Kasumi-1 (cell line): ENCODE results near the gene GOLGA6L2.
"Not testable (repeated sequence)": the region's sequence is repeated elsewhere in the genome, so short reads cannot be mapped to it uniquely, and the experiment has no call there.

Experiments
- DNase-seq, 2 experiments: peaks; one replicate each; lab custom pipeline; 2025; lab: John Stamatoyannopoulos, UW

Gene GOLGA6L2

DNA sequence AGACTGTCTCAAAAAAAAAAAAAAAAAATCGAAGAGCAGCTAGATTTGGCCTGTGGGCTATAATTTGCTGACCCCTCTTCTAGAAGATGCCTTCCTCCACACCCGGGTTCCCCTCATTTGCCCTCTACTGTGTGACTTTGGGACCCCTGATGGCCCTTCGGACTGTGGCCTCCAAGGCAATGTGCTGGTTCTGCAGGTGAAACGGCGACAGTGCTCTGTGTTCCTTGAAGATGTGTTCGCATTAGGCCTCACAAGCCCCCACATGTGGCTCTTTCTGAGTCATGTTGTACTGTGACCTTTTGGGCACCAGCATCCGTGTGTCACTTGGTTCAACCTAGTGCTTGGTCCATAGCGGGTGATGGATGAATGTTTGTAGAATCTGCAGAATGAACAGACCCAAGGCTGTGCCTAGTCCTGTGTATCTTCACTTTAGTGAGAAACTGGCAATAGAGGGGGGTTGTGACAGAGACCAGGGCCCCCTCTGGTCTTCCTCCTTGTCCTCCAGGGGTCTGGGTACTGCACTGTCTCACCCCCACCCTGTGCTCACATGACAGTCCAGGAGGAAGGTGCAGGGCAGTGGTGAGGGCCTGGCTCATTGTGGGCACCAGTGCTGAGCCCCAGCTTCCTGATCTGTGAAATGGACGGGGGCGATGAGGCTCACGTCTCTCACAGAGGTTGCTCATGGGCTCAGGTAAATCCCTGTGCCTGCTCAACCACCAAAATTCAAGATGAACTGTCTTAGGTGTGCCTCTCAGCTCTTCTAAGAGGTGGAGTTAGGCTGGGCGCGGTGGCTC, 22.7 kb downstream of the GOLGA6L2 start:
- no peak for DNase-seq

DNA sequence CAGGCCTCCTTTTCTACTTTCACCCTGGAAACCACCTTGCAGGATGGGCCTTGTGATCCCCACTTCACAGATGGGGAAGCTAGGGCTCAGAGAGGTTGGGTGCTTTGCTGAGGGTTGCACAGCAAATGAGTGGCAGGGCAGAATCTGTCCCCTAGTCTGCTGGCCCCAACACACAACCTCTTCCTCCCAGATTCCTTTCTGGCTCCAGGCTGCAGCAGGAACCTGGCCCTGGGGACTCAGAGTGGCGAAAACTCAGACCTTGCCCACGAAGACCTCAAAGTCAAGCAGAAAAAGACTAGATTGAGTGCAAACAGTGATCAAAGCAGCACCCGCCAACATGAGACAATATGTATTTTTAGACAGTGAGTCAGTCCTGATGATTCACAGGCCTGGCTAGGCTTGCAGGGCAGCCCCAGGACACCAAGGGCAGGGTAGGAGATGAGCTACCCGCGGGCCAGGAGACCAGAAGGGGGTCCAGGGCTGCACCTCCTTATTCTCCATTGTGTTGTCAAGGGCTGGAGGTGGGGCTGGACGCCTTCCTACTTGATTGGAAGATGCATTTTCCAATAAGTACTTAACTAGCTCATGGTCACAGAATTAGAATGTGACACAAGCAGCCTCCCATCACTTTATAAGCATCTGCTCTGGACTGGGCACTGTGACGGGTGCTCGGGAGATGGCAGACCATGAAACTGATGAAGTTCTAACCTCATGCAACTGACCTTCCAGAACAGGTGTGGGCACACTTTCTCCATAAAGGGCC, 23.9 kb downstream of the GOLGA6L2 start:
- DNase-seq, result no peak

DNA sequence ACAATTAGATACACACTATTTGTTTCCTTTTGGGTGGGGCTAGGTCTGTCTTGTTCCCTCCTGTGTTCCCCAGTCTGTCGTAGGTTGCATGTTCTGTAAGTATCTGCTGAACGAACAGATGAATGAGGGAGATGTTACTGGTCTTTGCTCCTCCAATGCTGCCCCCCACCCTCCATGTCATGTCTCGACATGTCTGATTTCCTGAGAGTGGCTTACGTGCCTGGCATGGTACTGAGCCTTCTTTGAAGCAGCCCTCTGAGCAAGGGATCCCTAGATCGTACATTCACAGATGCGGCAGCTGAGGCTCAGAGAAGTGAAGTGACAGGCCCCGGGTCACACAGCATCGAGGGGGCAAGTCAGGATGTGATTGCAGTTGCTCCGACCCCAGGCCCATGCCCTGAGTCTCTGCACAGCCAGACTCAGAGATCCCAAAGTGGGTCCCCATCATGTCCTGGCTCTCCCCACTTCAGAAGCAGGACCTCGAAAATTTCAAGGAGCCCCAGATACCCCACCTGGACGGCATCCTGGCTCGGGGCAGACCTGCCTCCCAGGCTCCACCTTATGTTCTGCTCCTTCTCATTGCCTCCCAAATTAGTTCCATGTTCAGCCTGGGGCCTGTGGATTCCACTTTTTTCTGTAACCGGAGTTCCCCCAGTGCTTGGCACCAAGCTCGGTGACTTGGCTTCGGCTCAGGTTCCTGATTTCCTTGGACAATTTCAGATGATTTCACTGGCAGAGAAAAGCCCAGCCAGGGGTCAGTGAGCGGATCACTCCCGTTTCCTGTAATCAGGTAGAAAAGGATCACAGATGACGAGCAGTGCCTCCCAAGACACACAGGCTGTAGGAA, 24.7 kb downstream of the GOLGA6L2 start:
- DNase-seq, result no peak

DNA sequence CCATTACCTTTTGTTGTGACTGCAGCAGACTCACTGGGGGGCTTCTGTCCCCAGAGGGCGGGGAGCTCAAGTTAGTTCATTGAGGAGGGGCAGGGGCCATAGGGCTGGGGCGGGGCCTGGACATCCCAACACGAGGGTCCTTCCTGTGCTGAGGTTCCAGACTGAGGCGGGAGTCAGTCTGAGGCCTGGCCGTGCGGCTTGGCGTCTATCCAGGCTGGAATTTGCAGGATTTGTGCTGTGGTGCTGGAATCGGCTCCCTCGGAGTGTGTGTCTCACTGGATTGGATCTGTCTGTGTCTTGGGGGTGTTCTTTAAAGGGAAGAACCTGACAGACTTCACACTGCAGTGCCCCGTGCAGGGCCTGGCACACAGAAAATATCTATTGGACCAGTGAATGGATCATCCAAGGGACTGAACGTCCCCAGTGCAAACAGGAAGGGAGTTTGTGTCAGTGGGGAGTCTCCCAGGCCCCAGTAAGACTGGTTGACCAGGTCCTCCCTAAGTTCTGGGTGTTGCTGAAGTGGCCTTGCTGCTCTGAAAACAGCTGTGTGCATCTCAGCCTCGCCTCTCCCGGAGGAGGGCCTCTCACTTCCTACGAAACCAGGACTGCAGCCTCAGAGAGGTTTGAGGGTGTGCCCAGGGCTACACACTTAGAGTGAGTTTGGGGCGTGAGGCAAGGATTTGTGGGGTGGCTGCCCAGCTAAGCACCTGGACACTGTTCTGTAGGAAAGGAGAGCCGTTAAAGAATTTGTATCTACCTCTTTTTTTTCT, 26.1 kb downstream of the GOLGA6L2 start:
- DNase-seq, result no peak

DNA sequence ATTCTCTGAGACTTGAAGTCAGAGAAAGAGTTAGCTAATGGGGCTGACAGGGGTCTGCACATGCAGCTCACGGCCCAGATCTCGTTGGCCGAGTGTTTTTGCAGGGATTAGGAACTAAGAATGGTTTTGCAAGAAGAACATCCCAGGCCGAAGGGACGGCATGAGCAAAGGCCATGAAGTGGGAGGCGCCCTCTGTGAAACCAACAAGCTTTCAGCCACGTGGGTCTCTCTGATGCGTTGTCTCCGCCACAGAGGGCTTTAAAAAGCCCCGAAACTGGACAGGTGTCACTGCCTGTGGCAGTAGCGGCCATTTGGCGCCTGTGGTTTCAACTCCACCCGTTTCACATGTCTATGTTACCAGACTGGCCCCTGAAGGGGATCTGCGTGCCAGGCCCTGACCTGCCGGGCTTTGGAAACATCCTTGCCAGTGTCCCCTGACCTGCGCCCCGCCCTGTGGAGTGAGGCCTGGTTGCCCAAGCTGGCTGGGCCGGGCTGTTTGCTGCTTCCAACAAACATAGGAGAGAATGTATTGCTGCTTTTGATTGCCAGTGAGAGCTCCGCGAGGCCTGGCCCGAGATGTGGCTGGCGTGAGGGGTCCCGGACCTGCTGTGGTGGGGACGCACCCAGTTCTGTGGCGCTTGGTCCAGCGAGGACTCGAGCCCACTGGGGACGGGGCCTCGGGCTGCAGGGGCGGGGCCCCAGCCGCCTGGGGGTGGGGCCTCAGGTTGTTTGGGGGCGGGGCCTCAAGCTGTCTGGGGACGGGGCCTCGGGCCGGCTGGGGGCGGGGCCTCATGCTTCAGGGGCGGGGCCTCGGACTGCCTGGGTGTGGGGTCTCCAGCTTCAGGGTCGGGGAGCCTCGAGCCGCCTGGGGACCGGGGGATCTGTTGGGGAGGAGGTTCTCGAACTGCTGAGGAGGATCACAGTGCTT, 30.4 kb downstream of the GOLGA6L2 start:
- no peak for DNase-seq

DNA sequence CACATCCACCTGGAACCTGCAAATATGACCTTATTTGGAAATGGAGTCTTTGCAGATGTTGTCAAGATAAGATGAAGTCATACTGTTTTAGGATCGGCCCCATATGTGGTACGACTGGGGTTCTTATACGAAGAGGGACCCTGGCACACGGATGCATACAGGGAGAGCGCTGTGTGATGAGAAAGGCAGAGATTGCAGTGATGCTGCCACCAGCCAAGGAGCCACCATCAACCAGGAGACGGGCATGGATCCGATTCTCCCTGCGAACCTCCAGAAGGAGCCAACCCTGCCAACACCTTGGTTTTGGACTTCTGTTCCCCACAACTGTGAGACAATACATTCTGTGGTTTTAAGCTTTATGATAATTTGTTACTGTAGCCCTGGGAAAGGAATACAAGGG, 31.2 kb downstream of the GOLGA6L2 start:
- not testable (repeated sequence) for DNase-seq

DNA sequence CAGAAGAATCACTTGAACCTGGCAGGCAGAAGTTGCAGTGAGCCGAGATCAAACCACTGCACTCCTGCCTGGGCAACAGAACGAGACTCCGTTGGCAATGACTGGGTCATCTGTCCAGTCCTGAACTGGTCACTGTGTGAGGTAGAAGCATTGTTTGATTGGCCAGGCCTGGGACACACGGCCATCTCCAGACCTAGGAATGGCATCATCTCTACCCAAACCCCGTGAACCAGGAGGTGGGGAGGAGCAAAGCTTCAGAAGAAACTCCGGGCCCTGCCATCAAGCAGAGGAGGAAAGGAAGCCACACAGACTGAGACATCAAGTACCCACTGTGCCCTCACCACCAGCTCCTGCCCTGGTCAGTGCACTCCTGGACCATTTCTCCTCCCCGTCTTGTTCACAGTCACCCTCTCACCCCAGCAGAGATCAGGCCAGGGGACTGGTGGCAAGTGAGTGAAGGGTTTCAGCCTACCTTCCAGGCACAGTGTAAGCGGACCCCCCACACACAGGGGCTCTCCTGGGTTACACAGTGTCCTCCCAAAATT, 31.6 kb downstream of the GOLGA6L2 start:
- no peak for DNase-seq

DNA sequence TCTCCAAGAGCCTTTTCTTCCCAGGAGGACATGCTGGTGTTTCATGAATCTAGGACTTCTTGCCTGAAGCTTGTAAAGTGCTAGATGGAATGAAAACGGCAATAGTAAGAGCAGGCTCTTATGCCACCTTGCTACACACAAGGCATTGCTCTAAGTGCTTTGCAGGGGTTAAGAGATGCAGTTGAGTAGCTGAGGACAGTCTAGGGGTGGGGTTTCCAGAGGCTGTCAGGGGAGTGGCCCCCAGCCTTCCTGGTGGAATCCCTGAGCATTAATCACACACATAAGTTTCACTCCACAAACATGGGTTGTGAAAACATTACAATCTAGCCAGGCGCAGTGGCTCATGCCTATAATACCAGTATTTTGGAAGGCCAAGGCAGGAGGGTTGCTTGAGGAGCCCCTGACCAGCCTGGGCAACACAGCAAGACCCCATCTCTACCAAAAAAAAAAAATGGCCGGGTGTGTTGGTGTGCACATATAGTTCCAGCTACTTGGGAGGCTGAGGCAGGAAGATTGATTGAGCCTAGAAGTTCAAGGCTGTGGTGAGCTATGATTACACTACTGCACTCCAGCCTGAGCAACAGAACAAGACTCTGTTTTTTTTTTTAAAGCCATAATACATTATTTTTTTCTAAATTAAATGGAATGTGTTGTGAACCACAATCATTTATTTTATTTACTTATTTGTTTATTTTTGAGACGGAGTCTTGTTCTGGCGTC, 34.0 kb downstream of the GOLGA6L2 start:
- not testable (repeated sequence) for DNase-seq

DNA sequence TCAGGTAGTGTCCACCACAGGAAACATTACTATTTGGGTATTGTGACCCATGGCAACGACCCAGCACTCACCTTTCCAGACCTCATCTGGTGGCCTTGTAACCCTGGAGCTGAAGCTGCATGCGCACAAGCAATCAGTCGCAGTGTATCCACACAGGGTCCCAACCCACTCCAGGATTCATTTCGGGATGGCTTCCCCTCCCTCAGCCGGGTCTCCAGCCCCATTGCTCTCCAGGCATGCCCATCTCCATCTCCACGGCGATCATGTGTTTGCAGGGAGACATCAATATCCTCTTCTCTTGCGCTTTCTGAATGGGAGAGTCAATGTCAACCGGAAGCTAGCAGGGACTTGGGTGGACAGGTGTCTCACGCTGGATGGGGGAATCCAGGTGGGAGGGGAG, 35.2 kb downstream of the GOLGA6L2 start:
- no peak for DNase-seq

DNA sequence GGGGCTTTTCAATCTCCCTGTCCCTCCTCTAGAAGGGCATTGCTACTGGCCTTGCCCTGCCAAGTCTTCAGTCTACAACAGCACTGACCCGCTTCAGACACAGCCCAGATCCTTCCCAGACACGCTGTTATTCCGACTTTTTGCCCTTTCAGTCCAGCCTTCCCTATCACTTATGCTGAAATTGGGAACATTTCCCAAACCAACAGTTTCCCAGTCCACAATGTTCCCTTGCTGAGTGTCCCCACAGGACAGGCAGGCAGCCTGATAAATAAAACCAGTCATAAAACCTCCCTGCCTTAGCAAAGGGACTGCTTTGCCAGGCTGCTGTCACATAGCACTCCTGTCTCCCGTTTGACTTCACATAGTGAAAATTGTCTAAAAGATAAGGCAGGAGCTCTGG, 43.5 kb downstream of the GOLGA6L2 start:
- no peak for DNase-seq

DNA sequence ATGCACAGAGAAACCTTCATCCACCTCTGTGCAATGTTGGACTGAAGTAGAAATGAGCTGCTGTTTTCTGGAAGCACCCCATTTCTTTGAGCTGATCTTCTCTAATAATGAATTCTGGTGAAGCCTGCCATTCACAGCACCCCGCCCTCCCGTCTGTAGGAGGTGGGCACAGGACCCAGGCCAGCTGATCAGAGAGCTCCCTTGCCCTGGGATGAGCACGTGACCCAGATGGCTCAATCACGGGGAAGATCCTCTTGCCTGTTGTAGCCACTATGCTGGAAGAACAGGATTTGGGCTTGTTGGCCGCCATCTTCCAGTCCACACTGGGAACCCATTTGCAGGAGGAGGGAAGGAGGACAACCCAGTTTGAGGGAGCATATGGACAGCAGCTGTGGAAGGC, 44.5 kb downstream of the GOLGA6L2 start:
- no peak for DNase-seq

DNA sequence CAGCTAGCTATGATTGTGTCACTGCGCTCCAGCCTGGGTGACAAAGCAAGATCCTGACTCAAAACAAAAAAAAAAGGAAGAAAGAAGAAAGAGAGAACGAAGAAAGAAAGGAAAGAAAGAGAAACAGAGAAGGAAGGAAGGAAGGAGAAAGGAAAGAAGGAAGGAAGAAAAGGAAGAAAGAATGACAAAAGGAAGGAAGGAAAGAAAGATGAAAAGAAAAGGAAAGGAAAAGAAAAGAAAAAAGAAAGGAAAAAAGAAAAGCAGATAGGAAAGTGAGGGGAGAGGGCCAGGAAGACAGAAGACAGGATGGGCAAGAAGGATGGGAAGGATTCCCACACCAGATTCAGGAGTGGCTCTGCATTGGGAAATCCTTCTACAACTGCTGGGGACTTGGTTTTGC, 44.9 kb downstream of the GOLGA6L2 start:
- DNase-seq, result no peak

DNA sequence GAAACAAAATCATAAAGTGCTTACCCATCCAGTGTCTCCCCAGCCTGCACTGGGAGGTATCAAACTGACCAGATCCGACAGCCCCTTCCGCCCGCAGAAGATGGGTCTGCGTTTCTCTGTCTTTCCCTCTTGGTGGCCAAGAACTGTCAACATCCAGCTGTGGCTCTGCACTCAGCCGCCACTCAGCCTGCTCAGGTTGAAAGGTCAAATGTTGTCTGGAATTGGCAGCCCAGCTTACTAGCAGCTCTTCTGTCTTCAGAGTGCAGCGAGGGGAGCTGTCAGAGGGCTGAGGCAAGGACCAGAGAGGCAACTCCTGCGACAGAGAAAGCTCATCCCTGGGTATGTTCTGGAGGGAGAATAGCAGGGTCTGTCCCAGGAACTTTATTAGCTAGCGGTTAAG, 45.4 kb downstream of the GOLGA6L2 start:
- no peak for DNase-seq

DNA sequence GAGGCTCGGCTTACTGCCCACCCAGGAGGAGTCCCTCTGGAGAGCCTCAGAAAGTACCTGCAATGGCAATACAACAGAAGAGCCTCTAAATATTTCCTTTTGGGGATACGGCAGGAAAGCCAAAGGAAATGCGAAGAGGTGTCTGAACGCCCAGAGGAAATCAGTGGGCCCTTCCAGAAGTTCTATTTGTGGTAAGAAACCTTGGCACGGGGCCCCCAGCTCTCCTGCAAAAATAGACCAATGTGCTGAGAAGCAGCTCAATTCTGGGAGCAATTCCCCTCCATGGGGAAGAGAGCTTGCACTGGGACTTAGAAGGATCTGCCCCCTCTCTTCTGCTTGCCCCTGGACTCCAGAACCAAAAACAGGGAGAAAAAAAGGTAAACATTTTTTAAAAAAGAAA, 47.8 kb downstream of the GOLGA6L2 start:
- not testable (repeated sequence) for DNase-seq

DNA sequence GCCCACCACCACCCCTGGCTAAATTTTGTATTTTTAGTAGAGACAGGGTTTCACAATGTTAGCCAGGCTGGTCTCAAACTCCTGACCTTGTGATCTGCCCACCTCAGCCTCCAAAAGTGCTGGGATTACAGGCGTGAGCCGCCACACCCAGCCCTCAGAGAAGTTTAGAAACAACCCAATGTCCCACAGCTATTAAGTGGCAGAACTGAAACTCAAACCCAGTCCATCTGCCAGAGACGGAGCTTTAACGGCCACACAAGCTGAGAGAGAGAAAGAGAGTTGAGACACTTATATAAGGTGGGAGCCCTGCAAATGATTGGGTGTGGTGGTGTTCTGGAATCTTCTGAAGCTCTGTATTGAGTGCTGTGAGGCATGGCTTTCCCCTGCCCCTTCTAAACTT, 48.7 kb downstream of the GOLGA6L2 start:
- DNase-seq, result not testable (repeated sequence)

DNA sequence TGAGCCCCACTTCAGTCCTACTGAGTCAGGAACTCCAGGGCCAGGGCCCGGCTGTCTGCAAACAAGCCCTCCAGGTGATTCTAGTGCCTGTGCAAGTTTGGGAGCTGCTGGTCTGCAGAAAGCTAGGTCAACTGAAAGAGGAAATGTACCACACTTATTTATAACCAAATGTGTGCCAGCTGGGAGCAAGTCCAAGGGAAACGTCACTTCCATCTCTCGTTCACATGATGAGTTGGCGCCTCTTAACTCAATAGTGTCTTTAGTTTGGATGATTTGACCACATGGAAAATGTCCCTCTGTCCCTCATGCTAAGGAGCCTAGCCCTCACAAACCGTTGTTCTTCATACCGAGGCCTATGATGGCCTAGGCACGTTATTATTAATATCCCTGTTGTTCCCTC, 49.3 kb downstream of the GOLGA6L2 start:
- DNase-seq, result no peak

DNA sequence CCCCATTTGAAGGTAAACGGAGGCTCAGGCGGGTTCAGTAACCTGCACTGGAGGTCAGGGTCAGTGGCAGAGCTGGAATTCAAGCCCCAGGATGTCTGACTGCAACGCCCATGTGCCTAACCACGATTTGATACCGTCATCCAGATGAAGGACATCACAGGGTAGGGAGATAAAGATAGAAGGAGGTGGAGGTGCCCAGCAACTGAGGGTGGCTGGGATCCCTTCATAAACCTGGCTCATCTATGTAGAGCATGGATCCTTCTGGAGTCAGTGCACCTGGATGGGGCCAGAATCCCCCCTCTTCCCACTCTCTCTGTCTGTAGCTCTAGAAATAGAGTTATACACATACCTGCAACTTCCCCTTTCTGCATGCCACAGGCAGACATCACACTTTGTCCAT, 51.2 kb downstream of the GOLGA6L2 start:
- no peak for DNase-seq

DNA sequence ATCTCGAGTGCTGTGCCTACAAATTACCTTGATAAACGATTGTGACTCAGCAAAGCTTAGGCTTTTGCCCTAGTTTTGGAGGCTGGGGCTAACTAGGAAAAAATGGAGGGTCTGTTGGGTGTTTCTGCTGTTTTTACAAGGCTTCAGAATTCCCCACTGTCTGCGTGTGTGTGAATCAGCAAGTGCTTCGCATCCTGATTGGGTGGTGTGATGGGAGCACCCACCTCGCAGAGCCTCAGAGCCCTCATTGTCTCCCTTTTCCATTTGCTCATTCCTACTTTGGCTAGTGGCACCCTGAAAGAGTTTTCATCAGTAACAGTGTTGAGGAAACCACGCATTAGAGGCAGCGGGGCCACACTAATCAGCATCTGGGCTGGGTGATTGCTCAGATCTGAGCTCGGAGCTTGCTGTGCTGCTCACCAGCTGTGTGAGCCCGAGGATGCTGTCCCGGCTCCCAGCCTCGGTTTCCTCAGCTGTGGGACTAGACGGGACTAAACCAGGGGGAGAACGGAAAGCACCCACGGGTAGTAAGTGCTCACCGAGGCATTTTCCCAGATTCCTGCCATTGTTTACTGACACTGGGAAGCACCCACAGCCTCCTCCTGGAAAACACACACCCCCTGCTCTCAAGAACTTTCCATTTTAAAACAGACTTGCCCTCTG, 51.9 kb downstream of the GOLGA6L2 start:
- no peak for DNase-seq
